Umbilical cord (tissue), 2 donors: ENCODE data around the gene FMO5. TPM values are rescaled to one million over a fixed set of nuclear protein-coding genes. Genes with fewer than 3 reads are reported as not detected.
"Not testable (repeated sequence)": the region's sequence is repeated elsewhere in the genome, so short reads cannot be mapped to it uniquely, and the experiment has no call there.

Experiments
- DNase-seq: peaks from one replicate; pipeline ENCODE4 v3.0.0-alpha.2; 2015; ENCODE audit warnings: low spot score
- total RNA-seq: library from RNA; depleted of rRNA; stranded (reverse); fragments of >200 nt; gene quantifications from one replicate; pipeline ENCODE4 v1.2.3, GENCODE V29; 2014; ENCODE audit warnings: low replicate concordance; ENCODE audit not compliant: insufficient read depth

FMO5 gene
- total RNA-seq, 1 donor from 2014 or later, result 14.0 TPM

DNA sequence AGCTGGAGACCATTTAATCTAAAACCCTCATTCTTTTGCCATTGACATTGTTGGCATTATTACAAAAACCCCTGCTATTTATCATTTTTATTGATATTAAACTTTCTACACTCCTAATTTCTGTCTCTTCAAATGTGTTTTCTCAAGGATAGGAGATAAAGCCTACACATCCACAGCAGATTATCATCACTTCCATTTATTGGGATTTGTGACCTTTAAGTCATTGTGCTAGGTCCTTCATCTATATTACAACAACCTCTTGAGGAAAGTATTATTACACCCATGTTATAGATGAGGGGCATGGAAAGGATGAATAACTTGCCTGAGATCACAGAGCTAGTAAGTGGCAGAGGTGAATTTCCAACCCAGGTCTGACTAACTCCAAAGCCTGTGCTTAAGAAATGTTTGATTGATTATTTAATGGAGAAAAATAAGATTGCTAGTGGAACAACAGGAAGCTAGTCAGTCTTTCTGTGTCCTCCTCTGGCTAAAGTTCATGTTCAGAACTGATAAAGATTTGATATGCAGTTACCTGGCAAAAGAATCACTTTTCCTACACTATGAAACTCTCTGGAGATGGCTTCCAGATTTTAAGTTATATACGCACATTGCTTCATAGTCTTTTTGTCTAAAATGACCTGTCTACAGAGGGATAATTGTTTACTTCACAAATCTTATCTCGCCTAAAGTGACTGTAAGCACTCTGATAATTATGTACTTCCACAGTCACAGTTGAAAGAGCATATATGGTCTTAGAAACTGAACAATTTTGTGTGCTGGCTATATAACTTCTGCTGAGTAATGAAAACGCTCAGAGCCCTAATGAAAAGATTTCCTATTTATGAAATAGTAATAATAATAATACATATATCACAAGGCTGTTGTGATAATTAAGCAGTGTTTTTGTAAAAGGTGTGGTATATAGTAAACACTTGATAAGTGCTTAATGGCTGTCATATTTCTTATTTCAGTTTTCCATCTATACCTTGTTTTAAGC, 15.0 kb downstream of the FMO5 start:
- no peak for DNase-seq

DNA sequence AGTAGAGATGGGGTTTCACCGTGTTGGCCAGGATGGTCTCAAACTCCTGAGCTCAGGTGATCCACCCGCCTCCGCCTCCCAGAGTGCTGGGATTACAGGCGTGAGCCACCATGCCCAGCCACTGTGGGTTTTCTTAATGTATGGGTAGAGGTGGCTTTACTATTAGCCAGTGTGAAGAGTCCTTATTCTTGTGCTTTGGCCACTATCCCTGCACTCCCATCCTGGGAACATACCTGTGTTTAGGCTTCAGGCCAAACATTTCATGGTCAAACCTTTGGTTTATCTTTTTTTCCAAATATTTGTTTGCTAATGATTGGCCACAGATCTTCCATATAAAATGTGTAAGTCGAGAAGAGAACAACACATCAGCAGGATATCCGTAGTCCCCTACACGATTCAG, 16.5 kb downstream of the FMO5 start:
- no peak for DNase-seq

DNA sequence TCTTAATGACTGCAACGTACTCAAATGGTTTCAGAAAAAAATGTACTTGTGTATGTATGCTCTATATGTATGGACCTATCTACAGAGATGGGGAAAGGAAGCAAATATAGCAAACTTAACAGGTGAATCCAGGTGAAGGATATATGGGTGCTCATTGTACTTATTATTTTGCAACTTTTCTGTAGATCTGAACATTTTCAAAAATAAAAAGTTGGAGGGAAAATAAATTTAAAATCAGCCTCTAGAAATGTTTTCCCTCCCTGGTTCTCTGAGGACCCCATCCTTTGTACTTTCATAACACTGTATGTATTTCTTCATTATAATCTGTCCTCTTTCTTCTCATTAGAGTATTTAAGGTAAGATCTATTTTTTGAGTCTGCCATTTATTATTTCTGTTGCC, 17.9 kb downstream of the FMO5 start:
- DNase-seq, result no peak

- no peak for DNase-seq
Observed at GRCh38 chr1:147204080-147204479, 21.1 kb downstream of the FMO5 start.

DNA sequence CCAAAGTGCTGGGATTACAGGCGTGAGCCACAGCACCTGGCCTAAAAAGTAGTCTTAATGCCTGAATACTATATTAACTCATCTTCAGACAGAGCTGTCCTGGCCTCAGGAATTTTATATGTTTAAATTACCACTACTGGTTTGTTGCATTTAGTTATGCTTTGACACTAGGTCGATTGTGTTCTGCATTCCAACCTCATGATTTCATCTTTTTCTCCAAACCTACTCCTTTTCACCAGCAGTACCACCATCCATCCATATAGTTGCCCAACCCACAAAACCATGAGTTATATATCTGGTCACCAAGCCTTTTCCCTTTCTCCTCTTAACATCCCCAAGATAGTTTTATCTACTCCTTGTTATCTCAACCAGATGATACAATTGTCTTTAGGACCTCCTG, 22.6 kb downstream of the FMO5 start:
- no peak for DNase-seq

GRCh38 chr1:147201786-147202185, 23.4 kb downstream of the FMO5 start:
- no peak for DNase-seq

DNA sequence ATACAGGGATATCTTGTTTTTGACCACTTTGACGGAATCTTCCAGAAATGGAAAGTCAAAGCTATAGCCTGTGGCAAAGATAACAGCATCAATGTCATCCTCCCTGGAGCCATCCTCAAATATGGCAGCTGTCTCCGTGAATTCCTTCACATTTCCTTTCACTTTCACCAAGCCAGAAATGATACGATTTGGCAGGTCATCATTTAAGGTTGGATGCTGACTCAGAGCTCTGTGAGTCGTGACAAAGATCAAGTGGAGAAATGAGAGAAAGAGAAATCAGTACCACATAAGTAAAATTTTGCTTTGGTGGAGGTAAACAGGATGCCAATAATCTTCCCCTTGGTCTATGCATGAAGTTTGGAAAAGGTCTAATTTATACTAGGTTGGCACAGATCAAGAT, 23.9 kb downstream of the FMO5 start:
- no peak for DNase-seq

DNA sequence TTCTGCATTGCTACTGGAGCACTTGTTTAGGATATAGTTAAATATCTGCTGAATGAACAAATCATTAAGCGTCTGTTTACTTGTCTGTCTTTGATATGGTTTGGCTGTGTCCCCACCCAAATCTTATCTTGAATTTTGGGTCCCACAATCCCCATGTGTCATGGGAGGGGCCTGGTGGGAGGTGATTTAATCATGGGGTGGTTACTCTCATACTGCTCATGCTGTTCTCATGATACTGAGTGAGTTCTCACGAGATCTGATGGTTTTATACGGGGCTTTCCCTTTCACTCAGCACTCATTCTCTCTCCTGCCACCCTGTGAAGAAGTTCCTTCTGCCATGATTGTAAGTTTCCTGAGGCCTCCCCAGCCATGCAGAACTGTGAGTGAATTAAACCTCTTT, 27.8 kb downstream of the FMO5 start:
- not testable (repeated sequence) for DNase-seq

- DNase-seq, result no peak
Observed at GRCh38 chr1:147189514-147189913, 35.6 kb downstream of the FMO5 start.

DNA sequence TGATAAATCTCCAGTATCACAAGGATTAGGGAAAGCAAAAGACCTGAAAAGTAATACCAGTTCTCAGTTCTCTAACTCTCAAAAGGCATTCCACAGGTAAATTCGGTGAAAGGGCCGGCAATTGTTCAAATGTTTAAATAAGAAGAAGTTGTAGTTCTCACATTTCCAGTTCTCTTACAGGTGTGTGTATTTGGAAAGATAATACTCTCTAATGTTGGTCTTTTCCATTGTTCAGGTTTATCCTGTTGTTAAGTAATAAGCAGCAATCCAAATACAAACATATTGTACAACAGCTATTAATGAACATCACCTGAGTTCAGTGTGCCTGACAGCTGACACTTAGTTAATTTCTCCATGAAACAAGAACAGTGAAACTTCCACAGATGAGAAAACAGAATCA, 39.7 kb downstream of the FMO5 start:
- no peak for DNase-seq

GRCh38 chr1:147177611-147178380, 47.3 kb downstream of the FMO5 start:
- no peak for DNase-seq

DNA sequence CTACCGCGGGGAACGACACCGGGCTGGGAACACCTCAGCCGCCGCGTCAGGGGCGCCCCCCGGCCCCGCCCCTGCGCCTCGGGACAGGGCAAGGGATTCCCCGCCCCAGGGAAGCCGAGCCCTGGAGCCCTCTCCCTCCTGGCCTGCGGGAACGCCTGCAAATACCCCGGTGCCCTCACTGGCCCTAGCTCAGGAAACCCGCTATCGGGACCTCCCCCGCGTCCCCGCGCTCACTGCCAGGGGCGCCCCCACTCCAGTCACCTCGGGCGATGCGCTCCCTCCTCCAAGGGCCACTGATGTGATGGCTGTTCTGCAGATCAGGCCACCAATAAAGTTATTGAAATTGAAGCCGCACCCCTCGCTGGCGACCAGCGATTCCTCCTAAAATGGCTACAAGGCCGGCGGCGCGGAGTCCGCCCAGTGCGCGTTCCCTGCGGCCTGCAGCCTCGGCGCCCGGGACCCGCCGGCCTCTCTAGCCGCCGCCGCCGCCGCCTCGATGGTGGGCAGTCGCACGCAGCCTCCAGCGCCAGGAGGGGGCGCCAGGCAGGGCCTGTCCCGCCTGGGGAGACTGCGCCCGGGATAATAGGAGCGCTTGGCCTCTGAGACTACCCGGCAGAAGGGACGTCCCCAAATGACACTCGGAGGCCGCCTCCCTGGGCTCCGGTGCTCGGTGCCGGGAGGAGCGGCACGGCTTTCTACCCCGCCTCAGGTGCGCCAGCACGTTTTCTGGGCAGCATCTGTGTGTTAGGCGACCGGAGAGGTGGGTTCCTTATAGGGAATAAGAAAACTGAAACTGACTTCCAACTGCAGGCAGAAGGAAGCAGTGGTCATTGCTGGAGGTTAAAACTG, 52.7 kb downstream of the FMO5 start, which contains the start of gene PRKAB2:
TSS of gene PRKAB2 (minus strand) at position 303 of the 849 bp plus-strand sequence. CDS start 326 bp downstream, outside the sequence.
- DNase-seq, result peak; percentile 97

DNA sequence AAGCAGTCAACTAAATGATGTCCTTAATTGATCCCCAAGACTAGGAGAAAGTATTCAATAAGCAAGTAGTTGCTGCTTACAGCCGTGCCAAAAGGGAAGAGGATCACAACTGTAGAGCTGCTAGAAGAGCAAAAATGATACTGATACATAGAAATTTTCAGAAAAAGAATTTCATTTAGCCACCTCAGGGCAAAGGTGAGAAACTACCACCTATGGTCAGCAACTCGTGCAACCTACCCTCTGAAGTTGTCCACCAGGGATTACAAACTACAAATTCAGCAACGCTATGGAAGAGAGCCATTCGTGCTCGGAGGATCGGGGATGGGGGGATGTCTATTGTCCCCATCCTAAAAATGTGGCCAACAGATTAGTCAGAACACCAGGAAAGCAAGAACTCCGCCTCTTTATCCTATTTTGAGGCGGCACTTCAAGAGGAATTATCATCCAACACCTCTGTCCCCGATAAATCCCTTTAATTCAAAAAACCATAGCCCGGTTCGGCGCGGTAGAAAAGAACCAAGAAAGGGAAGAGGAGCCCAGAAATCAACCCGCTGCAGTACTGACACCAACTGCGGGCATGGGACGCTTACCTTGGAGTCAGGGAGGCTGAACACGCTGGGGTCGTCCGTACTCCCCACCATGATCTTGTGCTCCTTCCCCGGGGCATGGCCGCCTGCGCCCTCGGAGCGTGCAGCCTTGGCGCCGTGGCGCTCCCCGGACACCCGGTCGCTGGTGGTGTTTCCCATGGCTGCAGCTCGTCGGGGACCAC, 53.6 kb downstream of the FMO5 start:
- no peak for DNase-seq

DNA sequence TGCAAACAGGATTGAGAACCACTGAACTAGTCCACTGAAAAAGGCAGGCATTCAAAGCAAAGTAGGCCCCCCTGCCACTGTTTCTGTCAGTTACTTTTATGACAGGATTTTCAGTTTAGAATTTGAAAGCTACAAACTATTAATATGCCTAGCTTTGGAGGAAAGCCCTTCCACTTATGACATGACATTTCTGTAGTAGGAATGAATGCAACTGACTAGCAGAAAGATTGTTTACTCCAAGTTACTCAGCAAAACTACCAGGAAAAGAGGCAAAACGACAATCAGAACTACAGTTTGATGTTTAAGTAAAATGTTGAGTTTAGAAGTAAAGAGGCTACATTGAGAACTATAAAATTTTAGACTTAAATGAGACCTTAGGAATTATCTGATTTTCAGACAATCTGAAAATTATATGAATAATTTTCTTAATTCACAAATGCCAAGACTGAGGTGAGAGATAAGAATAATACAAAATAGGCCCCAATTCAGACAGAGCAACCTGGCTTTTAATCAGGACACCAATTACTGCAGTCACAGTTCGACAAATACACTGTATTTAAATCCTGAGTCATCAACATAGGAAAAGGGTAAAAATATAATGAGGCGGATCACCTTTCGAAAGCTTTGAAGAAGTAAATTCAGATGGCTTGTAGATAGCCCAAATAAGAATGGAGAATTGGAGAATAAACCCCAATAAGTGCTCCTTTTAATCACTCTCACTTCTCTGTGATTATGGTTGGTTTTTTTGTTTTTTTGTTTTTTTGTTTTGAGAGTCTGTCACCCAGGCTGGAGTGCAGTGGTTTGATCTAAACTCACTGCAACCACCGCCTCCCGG, 55.1 kb downstream of the FMO5 start:
- DNase-seq, result no peak

GRCh38 chr1:147169171-147169570, 56.0 kb downstream of the FMO5 start:
- DNase-seq, result no peak

DNA sequence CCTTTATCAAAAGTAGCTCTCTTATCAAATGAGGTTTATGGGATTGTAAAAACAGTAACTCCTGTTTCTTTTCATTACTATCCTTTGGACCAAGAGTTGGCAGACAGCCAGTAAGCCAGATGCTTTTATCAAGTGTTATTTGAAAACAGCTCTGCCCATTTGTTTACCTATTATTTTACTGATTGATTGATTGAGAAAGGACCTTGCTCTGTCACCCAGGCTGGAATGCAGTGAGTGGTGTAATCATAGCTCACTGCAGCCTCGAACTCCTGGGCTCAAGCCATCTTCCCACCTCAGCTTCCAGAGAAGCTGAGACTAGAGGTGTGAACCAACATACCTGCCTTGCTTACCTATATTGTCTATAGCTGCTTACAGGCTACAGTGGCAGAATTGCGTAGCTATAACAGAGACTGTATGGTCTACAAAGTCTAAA, 56.5 kb downstream of the FMO5 start:
- peak; percentile 35 for DNase-seq

GRCh38 chr1:147167365-147167764, 57.8 kb downstream of the FMO5 start:
- peak; percentile 73 for DNase-seq

GRCh38 chr1:147163019-147163418, 62.1 kb downstream of the FMO5 start:
- no peak for DNase-seq

GRCh38 chr1:147162093-147162492, 63.0 kb downstream of the FMO5 start:
- DNase-seq, result no peak

GRCh38 chr1:147157116-147157515, 68.0 kb downstream of the FMO5 start:
- not testable (repeated sequence) for DNase-seq
